Measurements from ENCODE around the gene OBSCN.

The OBSCN gene

GRCh38 chr1:228329887-228330286, 122.0 kb downstream of the OBSCN start:
- no peak for DNase-seq

DNA sequence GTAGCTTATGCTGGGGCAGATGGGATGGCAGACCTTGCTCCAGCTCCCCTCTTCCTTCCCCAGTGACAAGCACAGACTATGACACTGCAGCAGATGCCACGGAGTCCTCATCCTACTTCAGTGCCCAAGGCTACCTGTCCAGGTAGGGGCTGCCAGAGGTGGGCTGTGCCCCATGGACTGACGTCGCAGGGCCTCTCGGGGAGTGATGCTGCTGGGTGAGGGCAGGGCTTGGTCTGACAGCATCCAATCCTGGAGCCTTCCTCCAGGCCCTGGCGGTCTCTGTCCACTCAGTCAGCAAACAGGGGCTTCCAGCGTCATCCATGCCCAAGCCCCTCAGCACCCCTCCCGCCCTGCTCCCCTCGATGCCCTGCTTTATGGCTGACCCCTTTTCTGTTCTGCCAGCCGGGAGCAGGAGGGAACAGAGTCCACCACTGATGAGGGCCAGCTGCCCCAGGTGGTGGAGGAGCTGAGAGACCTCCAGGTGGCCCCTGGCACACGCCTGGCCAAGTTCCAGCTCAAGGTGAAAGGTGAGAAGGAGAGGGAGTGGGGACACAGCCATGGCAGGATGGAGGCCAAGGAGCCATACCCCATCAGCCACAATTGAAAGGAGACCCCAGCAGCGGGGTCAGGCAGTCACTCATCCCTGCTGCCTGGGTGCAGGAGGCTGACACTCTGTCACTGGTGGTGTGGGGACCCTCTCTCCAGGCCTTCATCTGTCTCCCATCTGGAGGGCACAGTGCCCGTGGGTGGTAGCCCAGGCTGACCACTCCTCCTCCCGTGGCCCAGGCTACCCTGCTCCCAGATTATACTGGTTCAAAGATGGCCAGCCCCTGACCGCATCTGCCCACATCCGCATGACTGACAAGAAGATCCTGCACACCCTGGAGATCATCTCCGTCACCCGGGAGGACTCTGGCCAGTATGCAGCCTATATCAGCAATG, 125.2 kb downstream of the OBSCN start:
- DNase-seq, result peak; percentile 1

DNA sequence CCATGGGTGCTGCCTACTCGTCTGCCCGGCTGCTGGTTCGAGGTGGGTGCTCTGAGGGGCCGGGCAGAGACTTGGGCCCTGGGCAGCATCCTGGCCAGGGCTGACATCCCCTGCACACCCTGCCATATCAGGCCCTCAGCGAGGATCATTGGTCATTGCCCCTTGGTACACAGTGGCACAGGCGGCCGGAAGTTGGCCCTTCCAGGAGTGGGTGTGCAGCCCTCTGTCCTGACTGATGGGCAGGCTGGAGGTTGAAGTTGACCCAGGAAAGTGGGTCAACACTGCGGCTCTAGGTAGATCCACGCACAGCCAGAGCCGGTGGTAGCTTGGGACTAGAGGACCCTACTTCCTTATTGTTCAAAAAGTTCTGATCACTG, 125.9 kb downstream of the OBSCN start:
- DNase-seq, result peak; percentile 1

DNA sequence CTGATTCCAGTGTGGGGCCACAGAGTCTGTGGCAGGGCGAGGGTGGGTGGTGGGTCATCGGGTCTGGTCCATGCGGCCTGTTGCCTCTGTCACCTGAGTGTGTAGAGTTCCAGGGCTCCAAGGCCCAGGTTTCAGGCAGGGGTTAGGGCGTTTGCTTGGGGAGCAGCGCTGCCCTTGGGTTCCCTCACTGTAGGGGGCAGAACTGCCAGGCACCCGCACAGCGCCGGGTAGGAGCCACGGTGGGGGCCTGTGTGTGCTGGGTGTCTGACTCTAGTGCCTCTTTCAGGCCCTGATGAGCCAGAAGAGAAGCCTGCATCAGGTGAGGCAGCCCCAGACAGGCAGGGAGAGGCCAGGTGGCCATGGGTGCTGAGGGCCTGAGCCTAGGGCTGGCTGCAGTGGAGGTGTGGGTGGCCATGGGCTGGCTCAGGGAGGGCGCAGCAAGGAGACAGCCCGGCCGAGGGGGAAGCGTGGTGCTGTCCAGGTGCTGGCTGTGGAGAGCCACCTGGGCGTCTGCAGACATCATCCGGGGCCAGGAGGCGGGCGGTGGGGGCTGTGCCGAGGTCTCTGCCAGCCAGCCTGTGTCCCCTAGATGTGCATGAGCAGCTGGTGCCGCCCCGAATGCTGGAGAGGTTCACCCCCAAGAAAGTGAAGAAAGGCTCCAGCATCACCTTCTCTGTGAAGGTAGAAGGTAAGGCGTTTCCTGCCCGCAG, 126.5 kb downstream of the OBSCN start:
- peak; percentile 1 for DNase-seq

DNA sequence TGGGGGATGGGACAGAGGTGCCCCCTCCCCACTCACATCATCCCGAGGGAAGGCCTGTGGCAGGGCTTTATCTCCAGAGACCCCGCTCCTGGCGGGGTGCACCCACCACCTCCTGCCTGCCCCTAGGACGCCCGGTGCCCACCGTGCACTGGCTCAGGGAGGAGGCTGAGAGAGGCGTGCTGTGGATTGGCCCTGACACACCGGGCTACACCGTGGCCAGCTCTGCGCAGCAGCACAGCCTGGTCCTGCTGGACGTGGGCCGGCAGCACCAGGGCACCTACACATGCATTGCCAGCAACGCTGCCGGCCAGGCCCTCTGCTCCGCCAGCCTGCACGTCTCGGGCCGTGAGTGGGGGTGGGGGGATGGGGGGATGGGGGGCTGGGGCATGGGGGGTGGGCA, 127.1 kb downstream of the OBSCN start:
- DNase-seq, result peak; percentile 0

GRCh38 chr1:228335406-228336307, 127.8 kb downstream of the OBSCN start:
- no peak for DNase-seq

- no peak for DNase-seq
These were observed 128.6 kb downstream of the OBSCN start for GRCh38 chr1:228336308-228337030.

- no peak for DNase-seq
These were observed 129.3 kb downstream of the OBSCN start for GRCh38 chr1:228337031-228337564.

- DNase-seq, result no peak
These were observed 130.1 kb downstream of the OBSCN start for GRCh38 chr1:228337711-228338520.

DNA sequence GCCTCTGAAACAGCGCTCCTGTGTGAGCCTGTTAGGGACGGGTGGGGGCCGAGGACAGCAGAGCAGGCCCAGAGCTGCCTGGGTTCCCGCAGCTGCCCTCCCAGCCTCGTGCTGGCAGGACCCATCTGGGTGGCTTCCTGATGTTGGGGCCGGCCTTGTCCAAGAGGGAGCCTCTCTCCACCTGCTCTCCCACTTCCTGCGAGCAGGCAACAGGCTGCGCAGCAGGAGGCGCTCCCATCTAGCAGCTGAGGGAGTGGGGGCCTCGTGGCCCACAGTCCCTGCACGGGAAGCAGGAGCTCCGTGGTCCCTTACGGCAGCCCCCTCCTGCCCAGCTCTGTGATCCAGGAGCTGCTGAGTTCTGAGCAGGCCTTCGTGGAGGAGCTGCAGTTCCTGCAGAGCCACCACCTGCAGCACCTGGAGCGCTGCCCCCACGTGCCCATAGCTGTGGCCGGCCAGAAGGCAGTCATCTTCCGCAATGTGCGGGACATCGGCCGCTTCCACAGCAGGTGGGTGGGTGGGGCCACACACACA, 130.7 kb downstream of the OBSCN start:
- DNase-seq, result no peak

- no peak for DNase-seq
These were observed 131.3 kb downstream of the OBSCN start for GRCh38 chr1:228339059-228339704.

GRCh38 chr1:228339766-228340685, 132.2 kb downstream of the OBSCN start:
- no peak for DNase-seq

- DNase-seq, result peak; percentile 12
These were observed 133.0 kb downstream of the OBSCN start for GRCh38 chr1:228340686-228341449.

DNA sequence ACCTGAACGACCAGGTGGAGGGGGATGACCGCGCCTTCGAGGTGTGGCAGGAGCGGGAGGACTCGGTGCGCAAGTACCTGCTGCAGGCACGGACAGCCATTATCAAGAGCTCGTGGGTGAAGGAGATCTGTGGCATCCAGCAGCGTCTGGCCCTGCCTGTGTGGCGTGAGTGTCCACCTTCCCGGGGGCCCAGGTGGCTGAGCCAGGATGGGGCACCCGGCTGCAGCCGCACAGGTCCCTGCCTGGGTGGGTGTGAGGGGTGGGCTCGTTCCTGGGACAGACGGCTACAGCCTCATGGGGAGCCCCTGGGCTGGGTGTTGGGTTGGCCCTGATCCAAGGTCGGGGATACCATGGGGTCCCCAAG, 133.6 kb downstream of the OBSCN start:
- DNase-seq, result no peak

- no peak for DNase-seq
These were observed 134.2 kb downstream of the OBSCN start for GRCh38 chr1:228341814-228342626.

DNA sequence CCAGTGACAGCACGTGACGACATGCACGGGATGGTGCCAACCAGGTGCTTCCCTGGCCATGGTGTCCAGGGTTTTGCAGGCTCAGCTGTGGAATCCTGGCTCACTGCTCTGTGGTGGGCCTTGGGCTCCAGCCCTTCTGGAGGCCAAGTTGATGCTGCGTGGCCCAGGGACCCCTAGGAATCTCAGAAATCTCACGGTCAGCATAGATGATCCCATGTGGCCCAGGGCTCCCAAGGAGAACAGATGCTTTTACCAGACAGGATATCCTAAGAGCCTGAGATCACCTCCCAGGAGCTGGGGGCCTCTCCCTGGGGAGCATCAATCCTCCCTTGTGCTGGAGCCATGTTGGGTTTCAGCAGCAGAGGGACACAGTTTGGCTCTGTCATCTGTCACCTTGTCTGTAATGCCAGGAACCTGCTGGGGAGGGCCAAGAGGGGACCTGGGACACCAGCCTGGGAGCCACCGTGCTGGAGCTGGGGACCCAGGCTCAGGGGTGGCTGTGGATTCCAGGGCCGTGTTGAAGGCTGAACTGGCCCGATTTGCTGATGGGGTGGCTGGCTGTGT, 134.9 kb downstream of the OBSCN start:
- no peak for DNase-seq

GRCh38 chr1:228343191-228343661, 135.4 kb downstream of the OBSCN start:
- no peak for DNase-seq

All from activated CD4-positive, alpha-beta T cell treated with anti-CD3 and anti-CD28 coated beads for 48 hours (primary cell).